ENCODE measurements around the gene TCF25. TPM values are rescaled to one million over a fixed set of nuclear protein-coding genes. Genes with fewer than 3 reads are reported as not detected.

Gene TCF25
- total RNA-seq, 2 experiments from 2014 or later: 181 to 216 TPM

- ATAC-seq (no peak), DNase-seq (no peak)
- no peak overlapping the region for H3K4me3 Mint-ChIP-seq
- CTCF ChIA-PET: no interaction called here
- peaks cover 12% of the 10 kb centered on the region for H3K4me1 Mint-ChIP-seq
- H3K27ac Mint-ChIP-seq: no peak overlapping the region
- H3K27me3 Mint-ChIP-seq: peaks cover 53% of the 10 kb centered on the region
- no peaks in the 10 kb centered on the region for H3K36me3 Mint-ChIP-seq
- H3K9me3 Mint-ChIP-seq (ENCODE audit: low read depth): no peaks in the 10 kb centered on the region
Measured at GRCh38 chr16:89945654-89946053, 72.3 kb downstream of the TCF25 start.

GRCh38 chr16:89946515-89946914 lies 73.1 kb downstream of the TCF25 start:
- DNase-seq: no peak
- Mint-ChIP-seq H3K9me3 (ENCODE audit: low read depth) (no peaks in the 10 kb centered on the region), H3K4me1 (peaks cover 12% of the 10 kb centered on the region), H3K36me3 (no peaks in the 10 kb centered on the region), H3K27ac (no peak overlapping the region), H3K27me3 (peaks cover 51% of the 10 kb centered on the region), H3K4me3 (no peak overlapping the region)
- CTCF ChIA-PET: no interaction called here
- no peak for ATAC-seq

- ATAC-seq (no peak), DNase-seq (no peak)
- Mint-ChIP-seq H3K27ac (no peak overlapping the region), H3K4me3 (peak overlapping the region; percentile 64), H3K27me3 (peaks cover 33% of the 10 kb centered on the region), H3K9me3 (ENCODE audit: low read depth) (no peaks in the 10 kb centered on the region), H3K36me3 (no peaks in the 10 kb centered on the region), H3K4me1 (peaks cover 15% of the 10 kb centered on the region)
- CTCF ChIA-PET: interaction anchor here (0.8 to 1.3 kb wide), 4 partner anchors 23 to 250 kb away, joined by 3 to 4 read pairs (median 3); no protein-coding TSS in a partner anchor
Measured at GRCh38 chr16:89949121-89949742, 75.8 kb downstream of the TCF25 start.

GRCh38 chr16:89949756-89950155 lies 76.4 kb downstream of the TCF25 start:
- H3K9me3 Mint-ChIP-seq (ENCODE audit: low read depth): no peaks in the 10 kb centered on the region
- CTCF ChIA-PET: interaction anchor here (0.7 to 1.4 kb wide), 6 partner anchors 22 to 293 kb away, joined by 3 to 4 read pairs (median 3); partner anchors contain the start of gene CHMP1A
- H3K4me3 Mint-ChIP-seq: peak overlapping the region; percentile 64
- peaks cover 31% of the 10 kb centered on the region for H3K27me3 Mint-ChIP-seq
- no peak overlapping the region for H3K27ac Mint-ChIP-seq
- H3K4me1 Mint-ChIP-seq: peaks cover 15% of the 10 kb centered on the region
- ATAC-seq: no peak
- no peak for DNase-seq
- H3K36me3 Mint-ChIP-seq: no peaks in the 10 kb centered on the region

GRCh38 chr16:89951509-89951908 lies 78.1 kb downstream of the TCF25 start:
- H3K27me3 Mint-ChIP-seq: peaks cover 20% of the 10 kb centered on the region
- H3K4me3 Mint-ChIP-seq: no peak overlapping the region
- H3K4me1 Mint-ChIP-seq: peaks cover 15% of the 10 kb centered on the region
- H3K27ac Mint-ChIP-seq: no peak overlapping the region
- CTCF ChIA-PET: interaction anchor here (1.1 to 1.4 kb wide), 2 partner anchors 20 to 41 kb away, joined by 3 read pairs; no protein-coding TSS in a partner anchor
- ATAC-seq (no peak), DNase-seq (no peak)
- H3K36me3 Mint-ChIP-seq: no peaks in the 10 kb centered on the region
- no peaks in the 10 kb centered on the region for H3K9me3 Mint-ChIP-seq (ENCODE audit: low read depth)

GRCh38 chr16:89952049-89952448 lies 78.7 kb downstream of the TCF25 start:
- H3K4me1 Mint-ChIP-seq: peaks cover 15% of the 10 kb centered on the region
- H3K4me3 Mint-ChIP-seq: no peak overlapping the region
- H3K27ac Mint-ChIP-seq: no peak overlapping the region
- no peak for ATAC-seq
- DNase-seq: no peak
- no peaks in the 10 kb centered on the region for H3K9me3 Mint-ChIP-seq (ENCODE audit: low read depth)
- H3K27me3 Mint-ChIP-seq: peaks cover 16% of the 10 kb centered on the region
- CTCF ChIA-PET: no interaction called here
- H3K36me3 Mint-ChIP-seq: no peaks in the 10 kb centered on the region

GRCh38 chr16:89952551-89952950 lies 79.2 kb downstream of the TCF25 start:
- no peaks in the 10 kb centered on the region for H3K9me3 Mint-ChIP-seq (ENCODE audit: low read depth)
- H3K4me3 Mint-ChIP-seq: no peak overlapping the region
- DNase-seq: no peak
- peaks cover 11% of the 10 kb centered on the region for H3K27me3 Mint-ChIP-seq
- CTCF ChIA-PET: no interaction called here
- no peak for ATAC-seq
- H3K36me3 Mint-ChIP-seq: no peaks in the 10 kb centered on the region
- H3K27ac Mint-ChIP-seq: no peak overlapping the region
- peaks cover 15% of the 10 kb centered on the region for H3K4me1 Mint-ChIP-seq

GRCh38 chr16:89953671-89954406 lies 80.4 kb downstream of the TCF25 start:
- Mint-ChIP-seq H3K4me1 (peaks cover 9% of the 10 kb centered on the region), H3K36me3 (peaks cover 3% of the 10 kb centered on the region), H3K4me3 (no peak overlapping the region), H3K27ac (no peak overlapping the region), H3K27me3 (peaks cover 2% of the 10 kb centered on the region), H3K9me3 (ENCODE audit: low read depth) (no peaks in the 10 kb centered on the region)
- no peak for ATAC-seq
- CTCF ChIA-PET: no interaction called here
- no peak for DNase-seq

- CTCF ChIA-PET: no interaction called here
- peaks cover 9% of the 10 kb centered on the region for H3K4me1 Mint-ChIP-seq
- H3K27me3 Mint-ChIP-seq: peaks cover 2% of the 10 kb centered on the region
- no peak overlapping the region for H3K4me3 Mint-ChIP-seq
- H3K9me3 Mint-ChIP-seq (ENCODE audit: low read depth): no peaks in the 10 kb centered on the region
- no peak for DNase-seq
- no peak for ATAC-seq
- no peak overlapping the region for H3K27ac Mint-ChIP-seq
- peaks cover 3% of the 10 kb centered on the region for H3K36me3 Mint-ChIP-seq
Measured at GRCh38 chr16:89954462-89954861, 81.1 kb downstream of the TCF25 start.

GRCh38 chr16:89955001-89955685 lies 81.8 kb downstream of the TCF25 start:
- H3K36me3 Mint-ChIP-seq: peaks cover 3% of the 10 kb centered on the region
- no peaks in the 10 kb centered on the region for H3K9me3 Mint-ChIP-seq (ENCODE audit: low read depth)
- no peak overlapping the region for H3K27ac Mint-ChIP-seq
- DNase-seq (no peak), ATAC-seq (no peak)
- CTCF ChIA-PET: no interaction called here
- no peaks in the 10 kb centered on the region for H3K27me3 Mint-ChIP-seq
- no peak overlapping the region for H3K4me3 Mint-ChIP-seq
- H3K4me1 Mint-ChIP-seq: peaks cover 4% of the 10 kb centered on the region

- H3K36me3 Mint-ChIP-seq: peaks cover 3% of the 10 kb centered on the region
- CTCF ChIA-PET: interaction anchor here (1.4 kb wide), 1 partner anchor 9 kb away, joined by 3 read pairs; no protein-coding TSS in a partner anchor
- ATAC-seq: no peak
Measured at GRCh38 chr16:89956505-89957215, 83.3 kb downstream of the TCF25 start.

GRCh38 chr16:89957216-89957785 lies 83.9 kb downstream of the TCF25 start:
- CTCF ChIA-PET: interaction anchor here (1.4 kb wide), 1 partner anchor 10 kb away, joined by 3 read pairs; no protein-coding TSS in a partner anchor
- ATAC-seq (no peak), DNase-seq (no peak)
- Mint-ChIP-seq H3K4me1 (peaks cover 4% of the 10 kb centered on the region), H3K36me3 (peaks cover 3% of the 10 kb centered on the region), H3K4me3 (no peak overlapping the region), H3K27ac (no peak overlapping the region), H3K27me3 (no peaks in the 10 kb centered on the region), H3K9me3 (ENCODE audit: low read depth) (no peaks in the 10 kb centered on the region)

More at GRCh38 chr16:89956505-89957215, 83.3 kb downstream of the TCF25 start:
- Mint-ChIP-seq H3K27ac (no peak overlapping the region), H3K4me3 (no peak overlapping the region), H3K9me3 (ENCODE audit: low read depth) (no peaks in the 10 kb centered on the region), H3K27me3 (no peaks in the 10 kb centered on the region), H3K4me1 (peaks cover 4% of the 10 kb centered on the region)
- DNase-seq: no peak

- H3K4me1 Mint-ChIP-seq: peaks cover 4% of the 10 kb centered on the region
- no peak for ATAC-seq
- no peak for DNase-seq
- no peak overlapping the region for H3K27ac Mint-ChIP-seq
- CTCF ChIA-PET: no interaction called here
- H3K27me3 Mint-ChIP-seq: no peaks in the 10 kb centered on the region
- peaks cover 3% of the 10 kb centered on the region for H3K36me3 Mint-ChIP-seq
- H3K9me3 Mint-ChIP-seq (ENCODE audit: low read depth): no peaks in the 10 kb centered on the region
- no peak overlapping the region for H3K4me3 Mint-ChIP-seq
Measured at GRCh38 chr16:89958068-89958467, 84.7 kb downstream of the TCF25 start.
